ENCODE measurements around the gene TMEM150B. TPM values are rescaled to one million over a fixed set of nuclear protein-coding genes. Genes with fewer than 3 reads are reported as not detected.

TMEM150B gene
- total RNA-seq, 2 experiments from 2014 or later: not detected

Other genes with a start within 250 kb of the TMEM150B start
- 1 to 10 TPM; 2.2 to 2.7 TPM for gene EPS8L1, start 249.5 kb downstream of the TMEM150B start, total RNA-seq
- 10 to 100 TPM; 62.7 to 73.2 TPM for gene PPP1R12C, start 207.7 kb downstream of the TMEM150B start, total RNA-seq
- not detected for gene TNNT1, start 176.1 kb downstream of the TMEM150B start, total RNA-seq
- not detected for gene TNNI3, start 167.6 kb downstream of the TMEM150B start, total RNA-seq
- not detected for gene DNAAF3, start 158.7 kb downstream of the TMEM150B start, total RNA-seq
- gene SYT5, start 145.1 kb downstream of the TMEM150B start, total RNA-seq: under 1 TPM in 1 of 2 experiments, not detected in 1; 0.22 TPM
- not detected for gene PTPRH, start 115.8 kb downstream of the TMEM150B start, total RNA-seq
- gene TMEM86B, start 96.6 kb downstream of the TMEM150B start, total RNA-seq: 1 to 10 TPM; 4.8 to 6.5 TPM
- 100 to 1,000 TPM; 180 to 200 TPM for gene PPP6R1, start 66.3 kb downstream of the TMEM150B start, total RNA-seq
- gene HSPBP1, start 45.2 kb downstream of the TMEM150B start, total RNA-seq: 10 to 100 TPM; 45.0 to 45.4 TPM
- 1 to 10 TPM; 3.3 to 5.6 TPM for gene BRSK1, start 41.3 kb downstream of the TMEM150B start, total RNA-seq
- gene KMT5C, start 14.5 kb upstream of the TMEM150B start, total RNA-seq: 10 to 100 TPM; 34.2 to 35.2 TPM
- under 1 TPM; 0.15 to 0.81 TPM for gene COX6B2, start 29.4 kb upstream of the TMEM150B start, total RNA-seq
- not detected for gene GARIN5B, start 37.9 kb upstream of the TMEM150B start, total RNA-seq
- under 1 TPM; 0.17 to 0.39 TPM for gene IL11, start 45.1 kb upstream of the TMEM150B start, total RNA-seq
- gene TMEM190, start 51.5 kb upstream of the TMEM150B start, total RNA-seq: not detected
- 1 to 10 TPM; 6.3 to 7.0 TPM for gene TMEM238, start 59.0 kb upstream of the TMEM150B start, total RNA-seq
- gene RPL28, start 60.6 kb upstream of the TMEM150B start, total RNA-seq: 1,000 to 10,000 TPM; 2,630 to 2,642 TPM
- gene UBE2S, start 82.4 kb upstream of the TMEM150B start, total RNA-seq: 100 to 1,000 TPM; 267 to 275 TPM
- gene SHISA7, start 118.0 kb upstream of the TMEM150B start, total RNA-seq: not detected
- 10 to 100 TPM; 24.6 to 24.7 TPM for gene ISOC2, start 136.3 kb upstream of the TMEM150B start, total RNA-seq
- gene C19orf85, start 139.4 kb upstream of the TMEM150B start, total RNA-seq: not detected
- gene ZNF628, start 151.3 kb upstream of the TMEM150B start, total RNA-seq: 1 to 10 TPM; 5.8 to 6.9 TPM
- gene NAT14, start 159.8 kb upstream of the TMEM150B start, total RNA-seq: 10 to 100 TPM in 1 of 2 experiments, 1 to 10 TPM in 1; 8.5 to 12.9 TPM
- gene SSC5D, start 163.1 kb upstream of the TMEM150B start, total RNA-seq: under 1 TPM in 1 of 2 experiments, not detected in 1; 0.33 TPM
- not detected for gene SBK2, start 211.8 kb upstream of the TMEM150B start, total RNA-seq
- gene SBK3, start 220.2 kb upstream of the TMEM150B start, total RNA-seq: not detected